Measurements from ENCODE around the gene PLCD3.

Gene PLCD3

GRCh38 chr17:45170931-45171337 is 38.6 kb upstream of the PLCD3 start:
- TF ChIP-seq CTCF (IDR thresholded peaks at IDR 0.05; ENCODE audit: low read length, missing control alignments) = no peak
- peak; percentile 76 for DNase-seq (ENCODE audit: low read depth)
- no peak overlapping the region for H3K4me3 ChIP-seq (replicated peaks; ENCODE audit: low read depth, low read length)

GRCh38 chr17:45170280-45170930 is 38.1 kb upstream of the PLCD3 start:
- no peak overlapping the region for H3K4me3 ChIP-seq (replicated peaks; ENCODE audit: low read depth, low read length)
- TF ChIP-seq CTCF (IDR thresholded peaks at IDR 0.05; ENCODE audit: low read length, missing control alignments) = no peak
- DNase-seq (ENCODE audit: low read depth) = no peak

GRCh38 chr17:45168991-45169752 is 36.9 kb upstream of the PLCD3 start:
- TF ChIP-seq CTCF (IDR thresholded peaks at IDR 0.05; ENCODE audit: low read length, missing control alignments) = no peak
- DNase-seq (ENCODE audit: low read depth) = no peak
- no peak overlapping the region for H3K4me3 ChIP-seq (replicated peaks; ENCODE audit: low read depth, low read length)

GRCh38 chr17:45164734-45165269 is 32.5 kb upstream of the PLCD3 start:
- TF ChIP-seq CTCF (IDR thresholded peaks at IDR 0.05; ENCODE audit: low read length, missing control alignments) = no peak
- DNase-seq (ENCODE audit: low read depth) = no peak
- no peak overlapping the region for H3K4me3 ChIP-seq (replicated peaks; ENCODE audit: low read depth, low read length)

- no peak for TF ChIP-seq CTCF (IDR thresholded peaks at IDR 0.05; ENCODE audit: low read length, missing control alignments)
- peak overlapping the region; percentile 41 for H3K4me3 ChIP-seq (replicated peaks; ENCODE audit: low read depth, low read length)
- DNase-seq (ENCODE audit: low read depth) = no peak
Observed at GRCh38 chr17:45162025-45162687, 29.8 kb upstream of the PLCD3 start.

GRCh38 chr17:45161288-45162024 is 29.1 kb upstream of the PLCD3 start, which contains the start of gene HEXIM2:
Gene HEXIM2 (plus strand): TSS chr17:45161875. CDS start chr17:45162794, 919 bp downstream.
- H3K4me3 ChIP-seq (replicated peaks; ENCODE audit: low read depth, low read length) = peak within 1 kb of the TSS; percentile 98
- TF ChIP-seq CTCF (IDR thresholded peaks at IDR 0.05; ENCODE audit: low read length, missing control alignments) = no peak
- DNase-seq (ENCODE audit: low read depth) = peak; percentile 100

Measured in fibroblast of pulmonary artery (primary cell).